IMR-90 (cell line): ENCODE results near the gene KCNIP1. TPM values are rescaled to one million over a fixed set of nuclear protein-coding genes. Genes with fewer than 3 reads are reported as not detected.

Experiments used
- ATAC-seq: fragments of 200-7000 bp; cut with Tn5 transposase; 2 replicates; pipeline ENCODE4 v1.9.1; 2020; ENCODE audit warnings: low read depth, mild to moderate bottlenecking, moderate library complexity
- BruUV-seq: library from RNA; stranded (reverse); fragments of 400-500 nt; replicated peaks from 2 replicates; lab custom pipeline; 2021; lab: Mats Ljungman, UMichigan
- CTCF ChIA-PET: fragments of 300-600 bp; formaldehyde crosslinking; extraction: SDS; loops from one replicate; lab custom pipeline; 2021; ENCODE audit warnings: antibody characterized with exemption; lab: Yijun Ruan, JAX
- POLR2A ChIA-PET: fragments of 300-600 bp; sonication (Branson Sonifier 250); formaldehyde crosslinking; loops from one replicate; lab custom pipeline; 2022; ENCODE audit warnings: antibody characterized with exemption; ENCODE audit not compliant: unreplicated experiment; lab: Charles Lee
- DNase-seq: peaks from one replicate; pipeline ENCODE4 v3.0.0; 2013
- H2AFZ ChIP-seq: replicated peaks from 2 replicates; pipeline ENCODE3; 2013; ENCODE audit warnings: low read length, mild to moderate bottlenecking; ENCODE audit not compliant: poor library complexity
- H2AK5ac ChIP-seq: 2 replicates; pipeline ENCODE4 v1.6.1; 2013; ENCODE audit warnings: low read depth, low read length, inconsistent platforms
- H2AK9ac ChIP-seq: replicated peaks from 2 replicates; pipeline ENCODE3; 2013; ENCODE audit warnings: mild to moderate bottlenecking, low read depth, low read length, moderate library complexity; ENCODE audit not compliant: poor library complexity
- H2BK120ac ChIP-seq: 2 replicates; pipeline ENCODE4 v1.6.1; 2013; ENCODE audit warnings: low read depth, low read length, inconsistent platforms
- H2BK15ac ChIP-seq: 3 replicates; pipeline ENCODE4 v1.6.1; 2013; ENCODE audit warnings: low read depth, low read length, inconsistent platforms
- H2BK20ac ChIP-seq: 2 replicates; pipeline ENCODE4 v1.6.1; 2013; ENCODE audit warnings: low read depth, mild to moderate bottlenecking, inconsistent platforms, low read length, moderate library complexity
- H2BK5ac ChIP-seq: 2 replicates; pipeline ENCODE4 v1.6.1; 2013; ENCODE audit warnings: mild to moderate bottlenecking, low read depth, low read length, inconsistent platforms; ENCODE audit not compliant: poor library complexity, severe bottlenecking
- H3K14ac ChIP-seq: replicated peaks from 2 replicates; pipeline ENCODE4 v1.6.1; 2013; ENCODE audit warnings: low read depth, low read length, inconsistent platforms
- H3K18ac ChIP-seq: 2 replicates; pipeline ENCODE4 v1.6.1; 2013; ENCODE audit warnings: low read depth, low read length, control low read depth
- H3K23ac ChIP-seq: 2 replicates; pipeline ENCODE4 v1.6.1; 2013; ENCODE audit warnings: low read depth, low read length, inconsistent platforms
- H3K27ac ChIP-seq: 2 replicates; pipeline ENCODE4 v1.5.1; 2013; ENCODE audit warnings: mild to moderate bottlenecking, control low read depth, low read length; ENCODE audit not compliant: insufficient read depth
- H3K27me3 ChIP-seq: 2 replicates; pipeline ENCODE4 v1.6.1; 2013; ENCODE audit warnings: low read length; ENCODE audit not compliant: control insufficient read depth, insufficient read depth
- H3K36me3 ChIP-seq: 2 replicates; pipeline ENCODE4 v1.6.1; 2013; ENCODE audit warnings: low read length, mixed read lengths; ENCODE audit not compliant: control insufficient read depth, insufficient read depth
- H3K4ac ChIP-seq: 2 replicates; pipeline ENCODE4 v1.6.1; 2013; ENCODE audit warnings: low read depth, low read length, inconsistent platforms
- H3K4me1 ChIP-seq: 2 replicates; pipeline ENCODE4 v1.6.1; 2013; ENCODE audit warnings: low read length, mixed read lengths; ENCODE audit not compliant: control insufficient read depth, insufficient read depth
- H3K4me2 ChIP-seq: 2 replicates; pipeline ENCODE4 v1.6.1; 2013; ENCODE audit warnings: low read depth, mild to moderate bottlenecking, control low read depth, low read length, moderate library complexity
- H3K4me3 ChIP-seq: 2 replicates; pipeline ENCODE4 v1.5.1; 2013; ENCODE audit warnings: low read depth, mild to moderate bottlenecking, control low read depth, low read length, moderate library complexity; ENCODE audit not compliant: insufficient read depth
- H3K56ac ChIP-seq: 2 replicates; pipeline ENCODE4 v1.6.1; 2013; ENCODE audit warnings: low read length, inconsistent platforms; ENCODE audit not compliant: insufficient read depth; ENCODE audit errors: extremely low read depth
- H3K79me1 ChIP-seq, 2 experiments: 2 replicates each; pipeline ENCODE4 v1.6.1; 2013; ENCODE audit warnings: low read length in 2 of 2, inconsistent platforms in 1 of 2, low read depth in 1 of 2
- H3K9ac ChIP-seq: 2 replicates; pipeline ENCODE4 v1.6.1; 2013; ENCODE audit warnings: low read depth, low read length, control low read depth
- H3K9me1 ChIP-seq: 2 replicates; pipeline ENCODE4 v1.6.1; 2013; ENCODE audit warnings: low read length, inconsistent platforms; ENCODE audit not compliant: insufficient read depth
- H3K9me3 ChIP-seq: 2 replicates; pipeline ENCODE4 v1.6.1; 2013; ENCODE audit warnings: low read length; ENCODE audit not compliant: control insufficient read depth, insufficient read depth
- H4K20me1 ChIP-seq: 2 replicates; pipeline ENCODE4 v1.6.1; 2013; ENCODE audit warnings: low read length, inconsistent platforms; ENCODE audit not compliant: insufficient read depth
- H4K5ac ChIP-seq: 2 replicates; pipeline ENCODE4 v1.6.1; 2013; ENCODE audit warnings: mild to moderate bottlenecking, low read depth, low read length, control low read depth
- H4K8ac ChIP-seq, 2 experiments: 2 replicates each; pipeline ENCODE4 v1.6.1; 2013; ENCODE audit warnings: low read depth in 2 of 2, low read length in 2 of 2, control low read depth in 1 of 2, inconsistent platforms in 1 of 2
- H4K91ac ChIP-seq: 2 replicates; pipeline ENCODE4 v1.6.1; 2013; ENCODE audit warnings: low read depth, low read length, inconsistent platforms; ENCODE audit not compliant: insufficient read depth
- BHLHE40 ChIP-seq: fragments of 150-350 bp; IDR thresholded peaks from 2 replicates; pipeline ENCODE4 v1.6.1; 2016; ENCODE audit warnings: mild to moderate bottlenecking, low read depth, low read length
- CEBPB ChIP-seq: IDR thresholded peaks from 2 replicates; pipeline ENCODE4 v1.6.1; 2012; ENCODE audit warnings: low read depth, low read length, improper control_type of control experiment
- CHD1 ChIP-seq: IDR thresholded peaks from 2 replicates; pipeline ENCODE4 v1.6.1; 2012; ENCODE audit warnings: low read depth, low read length, improper control_type of control experiment
- CTCF ChIP-seq: conservative IDR thresholded peaks from 2 replicates; pipeline ENCODE4 v1.5.1; 2012; ENCODE audit warnings: mild to moderate bottlenecking, low read depth, low read length, improper control_type of control experiment
- FOS ChIP-seq: fragments of 150-350 bp; IDR thresholded peaks from 2 replicates; pipeline ENCODE4 v1.6.1; 2016; ENCODE audit warnings: low read depth, low read length
- MAFK ChIP-seq: IDR thresholded peaks from 2 replicates; pipeline ENCODE4 v1.6.1; 2012; ENCODE audit warnings: low read depth, low read length, improper control_type of control experiment
- MAZ ChIP-seq: IDR thresholded peaks from 2 replicates; pipeline ENCODE4 v1.6.1; 2012; ENCODE audit warnings: low read depth, mild to moderate bottlenecking, low read length, improper control_type of control experiment, moderate library complexity, borderline replicate concordance
- MXI1 ChIP-seq: IDR thresholded peaks from 2 replicates; pipeline ENCODE4 v1.6.1; 2012; ENCODE audit warnings: low read depth, mild to moderate bottlenecking, low read length, moderate library complexity, borderline replicate concordance
- NFE2L2 ChIP-seq: fragments of 150-350 bp; IDR thresholded peaks from 2 replicates; pipeline ENCODE4 v1.6.1; 2016; ENCODE audit warnings: low read depth, mild to moderate bottlenecking, low read length
- POLR2A ChIP-seq: IDR thresholded peaks from 2 replicates; pipeline ENCODE4 v1.6.1; 2012; ENCODE audit warnings: mild to moderate bottlenecking, low read depth, low read length
- RAD21 ChIP-seq: IDR thresholded peaks from 2 replicates; pipeline ENCODE4 v1.6.1; 2012; ENCODE audit warnings: low read length, improper control_type of control experiment
- RCOR1 ChIP-seq: IDR thresholded peaks from 2 replicates; pipeline ENCODE4 v1.6.1; 2012; ENCODE audit warnings: mild to moderate bottlenecking, low read length, improper control_type of control experiment; ENCODE audit not compliant: insufficient replicate concordance
- RFX5 ChIP-seq: IDR thresholded peaks from 2 replicates; pipeline ENCODE4 v1.8.0; 2012; ENCODE audit warnings: low read depth, mild to moderate bottlenecking, low read length, moderate library complexity
- SMC3 ChIP-seq: fragments of 150-350 bp; IDR thresholded peaks from 2 replicates; pipeline ENCODE4 v1.6.1; 2016; ENCODE audit warnings: low read depth, mild to moderate bottlenecking, antibody characterized with exemption, low read length, moderate library complexity
- WGBS, 2 experiments: methylation state at CpG; one replicate each; pipeline versions ENCODE4 v1.1.5 to v1.1.7; 2013; ENCODE audit warnings: missing lambda C conversion rate in 2 of 2; ENCODE audit not compliant: insufficient read length in 1 of 2; ENCODE audit errors: extremely low coverage in 2 of 2; 5-methylcytosine and 5-hydroxymethylcytosine counted together
- dilution Hi-C: fragments of 300-500 bp; cut with HindIII; formaldehyde crosslinking; loops from one replicate; pipeline ENCODE4 v1.14.3; 2018; ENCODE audit warnings: low sequenced_read_pairs; ENCODE audit not compliant: unreplicated experiment
- in situ Hi-C: fragments of 300-500 bp; cut with MboI; formaldehyde crosslinking; loops from 3 replicates; pipeline ENCODE4 v1.14.3; 2019; ENCODE audit warnings: low sequenced_read_pairs, inconsistent platforms, mixed read lengths
- intact Hi-C: fragments of 100-400 bp; cut with micrococcal nuclease; formaldehyde crosslinking; loops from 2 replicates; pipeline ENCODE4 v1.10.0; 2022
- polyA plus RNA-seq, 3 experiments: library from polyadenylated mRNA; depleted of rRNA; stranded (reverse); fragments of >200 nt; gene quantifications; 2 replicates each; pipeline ENCODE4 v1.2.3, GENCODE V29; 2012; ENCODE audit warnings: low replicate concordance in 1 of 3
- total RNA-seq: library from RNA; depleted of rRNA; stranded (reverse); fragments of >200 nt; gene quantifications from 2 replicates; pipeline ENCODE4 v1.2.3, GENCODE V29; 2012
- TF ChIP-seq, protein P1 (sequence below): fragments of 150-350 bp; IDR thresholded peaks from 2 replicates; pipeline ENCODE4 v1.6.1; 2016; ENCODE audit warnings: low read depth, mild to moderate bottlenecking, low read length, moderate library complexity, borderline replicate concordance
- TF ChIP-seq, protein P2 (sequence below): fragments of 150-350 bp; IDR thresholded peaks from 2 replicates; pipeline ENCODE4 v1.6.1; 2017; ENCODE audit warnings: mild to moderate bottlenecking, antibody characterized with exemption, low read length, low read depth

Gene KCNIP1
- total and polyA plus RNA-seq, 2 of the 4 experiments (the other 2 are of a cell fraction) = not detected

GRCh38 chr5:170478306-170478705 lies 25.5 kb upstream of the KCNIP1 start:
- no peak overlapping the region for H2BK120ac ChIP-seq
- H2BK20ac ChIP-seq = no peak overlapping the region
- no peak overlapping the region for H4K5ac ChIP-seq
- H3K9ac ChIP-seq = no peak overlapping the region
- H4K20me1 ChIP-seq = no peaks in the 10 kb centered on the region
- ChIA-PET CTCF (no interaction called here), POLR2A (no interaction called here)
- no peak overlapping the region for H3K56ac ChIP-seq
- no peak overlapping the region for H2BK5ac ChIP-seq
- H3K4me2 ChIP-seq = no peak overlapping the region
- no peak overlapping the region for H3K4ac ChIP-seq
- H4K91ac ChIP-seq = no peak overlapping the region
- no peak overlapping the region for H2BK15ac ChIP-seq
- no peak overlapping the region for H3K4me3 ChIP-seq
- no peak overlapping the region for H3K18ac ChIP-seq
- H3K79me1 ChIP-seq = no peaks in the 10 kb centered on the region
- H3K27me3 ChIP-seq = no peaks in the 10 kb centered on the region
- no TSS peak for BruUV-seq
- no peak for TF ChIP-seq CTCF
- no peak for TF ChIP-seq CEBPB
- no peak for TF ChIP-seq MAFK
- no peak for TF ChIP-seq RCOR1
- no peak for TF ChIP-seq FOS
- TF ChIP-seq MXI1 = no peak
- TF ChIP-seq, protein P1, sequence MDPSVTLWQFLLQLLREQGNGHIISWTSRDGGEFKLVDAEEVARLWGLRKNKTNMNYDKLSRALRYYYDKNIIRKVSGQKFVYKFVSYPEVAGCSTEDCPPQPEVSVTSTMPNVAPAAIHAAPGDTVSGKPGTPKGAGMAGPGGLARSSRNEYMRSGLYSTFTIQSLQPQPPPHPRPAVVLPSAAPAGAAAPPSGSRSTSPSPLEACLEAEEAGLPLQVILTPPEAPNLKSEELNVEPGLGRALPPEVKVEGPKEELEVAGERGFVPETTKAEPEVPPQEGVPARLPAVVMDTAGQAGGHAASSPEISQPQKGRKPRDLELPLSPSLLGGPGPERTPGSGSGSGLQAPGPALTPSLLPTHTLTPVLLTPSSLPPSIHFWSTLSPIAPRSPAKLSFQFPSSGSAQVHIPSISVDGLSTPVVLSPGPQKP = no peak
- TF ChIP-seq POLR2A = no peak
- TF ChIP-seq RFX5 = no peak
- TF ChIP-seq RAD21 = no peak
- no peak for TF ChIP-seq CHD1
- TF ChIP-seq SMC3 = no peak
- TF ChIP-seq BHLHE40 = no peak
- no peak for TF ChIP-seq MAZ
- no peak for TF ChIP-seq NFE2L2
- TF ChIP-seq, protein P2, sequence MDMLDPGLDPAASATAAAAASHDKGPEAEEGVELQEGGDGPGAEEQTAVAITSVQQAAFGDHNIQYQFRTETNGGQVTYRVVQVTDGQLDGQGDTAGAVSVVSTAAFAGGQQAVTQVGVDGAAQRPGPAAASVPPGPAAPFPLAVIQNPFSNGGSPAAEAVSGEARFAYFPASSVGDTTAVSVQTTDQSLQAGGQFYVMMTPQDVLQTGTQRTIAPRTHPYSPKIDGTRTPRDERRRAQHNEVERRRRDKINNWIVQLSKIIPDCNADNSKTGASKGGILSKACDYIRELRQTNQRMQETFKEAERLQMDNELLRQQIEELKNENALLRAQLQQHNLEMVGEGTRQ = no peak
- no peak overlapping the region for H3K23ac ChIP-seq
- intact Hi-C loops = no loop called here
- no peaks in the 10 kb centered on the region for H3K9me1 ChIP-seq
- H3K9me3 ChIP-seq = no peaks in the 10 kb centered on the region
- in situ Hi-C loops = no loop called here
- H3K4me1 ChIP-seq = no peaks in the 10 kb centered on the region
- H2AK5ac ChIP-seq = no peak overlapping the region
- no peaks in the 10 kb centered on the region for H3K36me3 ChIP-seq
- no peak overlapping the region for H3K14ac ChIP-seq
- dilution Hi-C loops = no loop called here
- H2AK9ac ChIP-seq = no peak overlapping the region
- WGBS, 2 experiments = 30% methylated on average over 2 of the region's 6 CpGs; no CpG with 5 or more reads in 1 of the 2 experiments
- H3K27ac ChIP-seq = no peak overlapping the region
- no peak overlapping the region for H4K8ac ChIP-seq
- ATAC-seq = no peak
- H2AFZ ChIP-seq = no peak overlapping the region
- no peak for DNase-seq
